NK-92 treated with Interleukin-12 subunit alpha and Interleukin-12 subunit beta, amount 100 ng/mL, for 24 hours (cell line): ENCODE measurements around the gene TAS2R31.

Source experiments
- DNase-seq: peaks from one replicate; lab custom pipeline; 2025; lab: John Stamatoyannopoulos, UW

TAS2R31 gene

GRCh38 chr12:10998204-10998603 lies 33.0 kb downstream of the TAS2R31 start, which contains the start of gene TAS2R20:
TSS of gene TAS2R20 (minus strand) at chr12:10998304. CDS start at chr12:10997875, 429 bp downstream.
- DNase-seq = no peak

GRCh38 chr12:10994307-10994706 lies 36.9 kb downstream of the TAS2R31 start:
- no peak for DNase-seq

- no peak for DNase-seq
Measured at GRCh38 chr12:10989107-10989506, 42.1 kb downstream of the TAS2R31 start.

GRCh38 chr12:10986812-10987211 lies 44.4 kb downstream of the TAS2R31 start, which contains the start of gene TAS2R50:
TSS of gene TAS2R50 (minus strand) at chr12:10986912. CDS start at chr12:10986860, 52 bp downstream.
- no peak for DNase-seq

GRCh38 chr12:10982244-10982643 lies 49.0 kb downstream of the TAS2R31 start:
- no peak for DNase-seq
